ENCODE measurements around the gene VASH2.

DNA sequence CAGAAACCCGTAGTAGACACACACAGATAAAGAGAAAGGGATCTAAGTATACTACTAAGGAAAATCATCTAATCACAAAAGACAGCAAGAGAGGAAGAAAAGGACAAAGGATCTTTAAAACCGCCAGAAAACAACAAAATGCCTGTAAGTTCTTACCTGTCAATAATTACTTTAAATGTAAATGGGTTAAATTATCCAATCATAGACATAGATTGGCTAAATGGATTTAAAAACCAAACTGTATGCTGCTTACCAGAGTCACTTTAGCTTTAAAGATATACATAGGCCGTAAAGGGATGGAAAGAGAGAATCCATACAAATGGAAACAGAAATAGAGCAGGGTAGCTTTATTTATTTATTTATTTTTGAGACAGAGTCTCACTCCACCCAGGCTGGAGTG is 48.3 kb upstream of the VASH2 start:
- TF ChIP-seq, protein P1, sequence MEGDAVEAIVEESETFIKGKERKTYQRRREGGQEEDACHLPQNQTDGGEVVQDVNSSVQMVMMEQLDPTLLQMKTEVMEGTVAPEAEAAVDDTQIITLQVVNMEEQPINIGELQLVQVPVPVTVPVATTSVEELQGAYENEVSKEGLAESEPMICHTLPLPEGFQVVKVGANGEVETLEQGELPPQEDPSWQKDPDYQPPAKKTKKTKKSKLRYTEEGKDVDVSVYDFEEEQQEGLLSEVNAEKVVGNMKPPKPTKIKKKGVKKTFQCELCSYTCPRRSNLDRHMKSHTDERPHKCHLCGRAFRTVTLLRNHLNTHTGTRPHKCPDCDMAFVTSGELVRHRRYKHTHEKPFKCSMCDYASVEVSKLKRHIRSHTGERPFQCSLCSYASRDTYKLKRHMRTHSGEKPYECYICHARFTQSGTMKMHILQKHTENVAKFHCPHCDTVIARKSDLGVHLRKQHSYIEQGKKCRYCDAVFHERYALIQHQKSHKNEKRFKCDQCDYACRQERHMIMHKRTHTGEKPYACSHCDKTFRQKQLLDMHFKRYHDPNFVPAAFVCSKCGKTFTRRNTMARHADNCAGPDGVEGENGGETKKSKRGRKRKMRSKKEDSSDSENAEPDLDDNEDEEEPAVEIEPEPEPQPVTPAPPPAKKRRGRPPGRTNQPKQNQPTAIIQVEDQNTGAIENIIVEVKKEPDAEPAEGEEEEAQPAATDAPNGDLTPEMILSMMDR (IDR thresholded peaks at IDR 0.05): no peak
- no peak for TF ChIP-seq POLR2A (IDR thresholded peaks at IDR 0.05)

Measured in Peyer's patch (tissue), 4 donors.